Panc1 (cell line): ENCODE results near the gene JPH2. TPM values are rescaled to one million over a fixed set of nuclear protein-coding genes. Genes with fewer than 3 reads are reported as not detected.
A peak's percentile ranks its signal among the peaks of the same experiment; 100 is the strongest.

Experiments
- ATAC-seq: fragments of 200-7000 bp; cut with Tn5 transposase; 2 replicates; pipeline ENCODE4 v1.9.1; 2020; ENCODE audit warnings: mild to moderate bottlenecking, moderate library complexity
- BruUV-seq: library from RNA; stranded (reverse); fragments of 400-500 nt; replicated peaks from 2 replicates; lab custom pipeline; 2021; lab: Mats Ljungman, UMichigan
- CTCF ChIA-PET: fragments of 300-600 bp; sonication (Branson Sonifier 250); formaldehyde crosslinking; loops from one replicate; lab custom pipeline; 2022; ENCODE audit warnings: antibody characterized with exemption; lab: Charles Lee
- POLR2A ChIA-PET: fragments of 300-600 bp; sonication (Branson Sonifier 250); formaldehyde crosslinking; loops from one replicate; lab custom pipeline; 2022; ENCODE audit warnings: antibody characterized with exemption; lab: Charles Lee
- DNase-seq: peaks from one replicate; pipeline ENCODE4 v3.0.0-alpha.2; 2010; ENCODE audit warnings: low read depth, low spot score
- H3K27ac ChIP-seq: 2 replicates; pipeline ENCODE4 v1.5.1; 2011; ENCODE audit warnings: mild to moderate bottlenecking, low read length, inconsistent platforms
- H3K27me3 ChIP-seq: fragments of 200-500 bp; sonication (Bioruptor generic); 2 replicates; pipeline ENCODE4 v1.6.0; 2014; ENCODE audit warnings: low read length, inconsistent platforms; ENCODE audit not compliant: control insufficient read depth, insufficient read depth
- H3K36me3 ChIP-seq: fragments of 200-500 bp; sonication (Bioruptor generic); 2 replicates; pipeline ENCODE4 v1.5.1; 2014; ENCODE audit warnings: inconsistent platforms, mild to moderate bottlenecking, low read length, moderate library complexity; ENCODE audit not compliant: control insufficient read depth, insufficient read depth
- H3K4me1 ChIP-seq: 2 replicates; pipeline ENCODE4 v1.5.1; 2011; ENCODE audit warnings: inconsistent platforms, mild to moderate bottlenecking, low read length, moderate library complexity; ENCODE audit not compliant: control insufficient read depth, insufficient read depth
- H3K4me3 ChIP-seq, 2 experiments: 2 replicates each; pipeline ENCODE4 v1.5.1; 2011 to 2012; ENCODE audit warnings: low read depth in 2 of 2, low read length in 2 of 2, mild to moderate bottlenecking in 2 of 2, inconsistent platforms in 1 of 2, moderate library complexity in 1 of 2
- H3K9me3 ChIP-seq: fragments of 200-500 bp; sonication (Bioruptor generic); 2 replicates; pipeline ENCODE4 v1.5.1; 2014; ENCODE audit warnings: low read depth, mild to moderate bottlenecking, inconsistent platforms, low read length, moderate library complexity; ENCODE audit not compliant: control insufficient read depth, insufficient read depth
- POLR2AphosphoS5 ChIP-seq: IDR thresholded peaks from 2 replicates; pipeline ENCODE4 v1.6.1; 2012; ENCODE audit warnings: mild to moderate bottlenecking, low read depth, low read length, moderate library complexity
- SIN3A ChIP-seq: IDR thresholded peaks from 2 replicates; pipeline ENCODE4 v1.6.1; 2012; ENCODE audit warnings: low read depth, mild to moderate bottlenecking, low read length, moderate library complexity, borderline replicate concordance; ENCODE audit not compliant: insufficient read depth
- TCF7L2 ChIP-seq: IDR thresholded peaks from 2 replicates; pipeline ENCODE4 v1.6.1; 2011; ENCODE audit warnings: mild to moderate bottlenecking, low read depth, low read length, inconsistent platforms
- in situ Hi-C: cut with HindIII; loops from 2 replicates; pipeline ENCODE4 v1.10.0; 2016; ENCODE audit warnings: low sequenced_read_pairs, low pct_unique_long_range_greater_than_20kb
- intact Hi-C: fragments of 100-400 bp; cut with micrococcal nuclease; formaldehyde crosslinking; loops from one replicate; pipeline ENCODE4 v1.10.0; 2022; ENCODE audit not compliant: unreplicated experiment
- total RNA-seq: library from RNA; stranded (reverse); gene quantifications from one replicate; pipeline ENCODE4 v1.2.1, GENCODE V29; 2021; ENCODE audit not compliant: unreplicated experiment
- TF ChIP-seq, protein P1 (sequence below), 2 experiments: IDR thresholded peaks; 2 replicates each; pipeline ENCODE4 v1.6.1; 2011 to 2012; ENCODE audit warnings: low read depth in 2 of 2, control low read depth in 1 of 2, low read length in 1 of 2, mild to moderate bottlenecking in 1 of 2, moderate library complexity in 1 of 2; ENCODE audit not compliant: insufficient read depth in 1 of 2
- TF ChIP-seq, protein P2 (sequence below): fragments of 450-650 bp; IDR thresholded peaks from 2 replicates; pipeline ENCODE4 v1.5.1; 2017; ENCODE audit warnings: mild to moderate bottlenecking

JPH2 gene
- total RNA-seq, 1 experiment from 2014 or later, result 0.49 TPM

DNA sequence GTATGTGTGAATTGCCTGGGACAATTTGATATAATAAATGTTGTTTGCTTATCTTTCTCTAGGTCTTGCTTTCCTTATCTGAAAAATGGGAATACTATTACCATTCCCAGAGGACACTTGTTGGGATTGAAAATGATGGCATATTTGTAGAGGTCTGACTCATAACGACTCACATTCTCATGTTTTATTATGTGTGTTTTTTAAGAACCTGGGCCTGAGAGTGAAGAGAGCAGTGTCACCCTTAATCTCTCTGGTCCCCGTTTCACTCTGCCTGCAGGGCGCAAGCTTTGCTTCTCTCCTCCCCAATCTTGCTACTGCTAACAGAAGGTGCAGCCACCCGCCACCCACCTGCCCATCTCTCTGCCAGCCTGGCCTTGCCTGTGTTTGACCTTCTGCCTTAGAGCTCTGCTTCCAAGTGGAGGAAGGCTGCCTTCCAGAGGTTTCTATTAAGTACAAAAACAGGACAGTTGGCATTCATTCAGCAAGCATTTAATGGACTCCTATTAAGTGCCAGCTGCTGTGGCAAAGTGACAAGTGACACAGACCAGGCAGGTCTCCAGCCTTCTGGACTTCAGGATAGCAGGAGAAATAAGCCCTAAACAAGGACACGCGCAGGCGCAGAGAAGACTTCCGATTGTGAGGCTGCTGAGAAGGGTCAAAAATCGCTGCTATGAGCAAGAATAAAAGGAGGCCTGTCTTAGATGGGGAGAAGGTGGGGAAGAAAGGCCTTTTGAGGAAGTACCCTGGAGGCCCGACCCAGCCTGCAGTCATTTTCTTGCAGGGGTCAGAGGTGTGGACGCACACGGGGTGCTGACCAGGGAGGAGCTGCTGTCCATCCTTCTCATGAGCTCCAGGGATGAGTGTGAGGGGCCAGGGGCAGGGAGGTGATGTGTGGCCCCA, 112.5 kb downstream of the JPH2 start:
- in situ Hi-C loops, result no loop called here

DNA sequence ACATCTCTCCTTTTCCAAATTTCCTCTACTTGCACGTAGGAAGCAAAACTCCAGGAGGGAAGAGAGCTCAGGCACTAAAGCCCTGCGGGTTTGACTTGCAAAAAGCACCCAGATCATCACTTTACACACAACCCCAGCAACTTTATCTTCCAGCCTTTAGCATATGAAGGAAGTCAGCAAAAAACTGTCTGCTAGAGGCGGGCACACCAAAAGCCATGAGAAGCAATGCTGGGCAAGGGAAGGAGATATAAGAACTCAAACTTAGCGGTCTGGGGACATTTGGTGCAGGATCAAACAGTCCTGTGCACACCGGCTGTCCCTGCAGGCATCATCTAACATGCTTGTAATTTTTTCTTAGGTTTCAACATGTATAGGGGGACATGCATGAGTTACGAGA, 113.3 kb downstream of the JPH2 start:
- Histone ChIP-seq H3K36me3 (no peaks in the 10 kb centered on the region), H3K27ac (no peak overlapping the region), H3K9me3 (no peaks in the 10 kb centered on the region), H3K4me3 (no peak overlapping the region), H3K27me3 (no peaks in the 10 kb centered on the region), H3K4me1 (peaks cover 13% of the 10 kb centered on the region)
- POLR2A ChIA-PET, result no interaction called here
- intact Hi-C loops (no loop called here), in situ Hi-C loops (no loop called here)
- ATAC-seq (no peak), DNase-seq (no peak)
- TF ChIP-seq POLR2AphosphoS5 (no peak), TCF7L2 (no peak), SIN3A (no peak)
- TF ChIP-seq, protein P1, sequence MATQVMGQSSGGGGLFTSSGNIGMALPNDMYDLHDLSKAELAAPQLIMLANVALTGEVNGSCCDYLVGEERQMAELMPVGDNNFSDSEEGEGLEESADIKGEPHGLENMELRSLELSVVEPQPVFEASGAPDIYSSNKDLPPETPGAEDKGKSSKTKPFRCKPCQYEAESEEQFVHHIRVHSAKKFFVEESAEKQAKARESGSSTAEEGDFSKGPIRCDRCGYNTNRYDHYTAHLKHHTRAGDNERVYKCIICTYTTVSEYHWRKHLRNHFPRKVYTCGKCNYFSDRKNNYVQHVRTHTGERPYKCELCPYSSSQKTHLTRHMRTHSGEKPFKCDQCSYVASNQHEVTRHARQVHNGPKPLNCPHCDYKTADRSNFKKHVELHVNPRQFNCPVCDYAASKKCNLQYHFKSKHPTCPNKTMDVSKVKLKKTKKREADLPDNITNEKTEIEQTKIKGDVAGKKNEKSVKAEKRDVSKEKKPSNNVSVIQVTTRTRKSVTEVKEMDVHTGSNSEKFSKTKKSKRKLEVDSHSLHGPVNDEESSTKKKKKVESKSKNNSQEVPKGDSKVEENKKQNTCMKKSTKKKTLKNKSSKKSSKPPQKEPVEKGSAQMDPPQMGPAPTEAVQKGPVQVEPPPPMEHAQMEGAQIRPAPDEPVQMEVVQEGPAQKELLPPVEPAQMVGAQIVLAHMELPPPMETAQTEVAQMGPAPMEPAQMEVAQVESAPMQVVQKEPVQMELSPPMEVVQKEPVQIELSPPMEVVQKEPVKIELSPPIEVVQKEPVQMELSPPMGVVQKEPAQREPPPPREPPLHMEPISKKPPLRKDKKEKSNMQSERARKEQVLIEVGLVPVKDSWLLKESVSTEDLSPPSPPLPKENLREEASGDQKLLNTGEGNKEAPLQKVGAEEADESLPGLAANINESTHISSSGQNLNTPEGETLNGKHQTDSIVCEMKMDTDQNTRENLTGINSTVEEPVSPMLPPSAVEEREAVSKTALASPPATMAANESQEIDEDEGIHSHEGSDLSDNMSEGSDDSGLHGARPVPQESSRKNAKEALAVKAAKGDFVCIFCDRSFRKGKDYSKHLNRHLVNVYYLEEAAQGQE (IDR thresholded peaks at IDR 0.05; ENCODE audit: insufficient read depth in 1 of 2, low read depth in 2 of 2, low read length in 1 of 2), result no peak
- TF ChIP-seq, protein P2, sequence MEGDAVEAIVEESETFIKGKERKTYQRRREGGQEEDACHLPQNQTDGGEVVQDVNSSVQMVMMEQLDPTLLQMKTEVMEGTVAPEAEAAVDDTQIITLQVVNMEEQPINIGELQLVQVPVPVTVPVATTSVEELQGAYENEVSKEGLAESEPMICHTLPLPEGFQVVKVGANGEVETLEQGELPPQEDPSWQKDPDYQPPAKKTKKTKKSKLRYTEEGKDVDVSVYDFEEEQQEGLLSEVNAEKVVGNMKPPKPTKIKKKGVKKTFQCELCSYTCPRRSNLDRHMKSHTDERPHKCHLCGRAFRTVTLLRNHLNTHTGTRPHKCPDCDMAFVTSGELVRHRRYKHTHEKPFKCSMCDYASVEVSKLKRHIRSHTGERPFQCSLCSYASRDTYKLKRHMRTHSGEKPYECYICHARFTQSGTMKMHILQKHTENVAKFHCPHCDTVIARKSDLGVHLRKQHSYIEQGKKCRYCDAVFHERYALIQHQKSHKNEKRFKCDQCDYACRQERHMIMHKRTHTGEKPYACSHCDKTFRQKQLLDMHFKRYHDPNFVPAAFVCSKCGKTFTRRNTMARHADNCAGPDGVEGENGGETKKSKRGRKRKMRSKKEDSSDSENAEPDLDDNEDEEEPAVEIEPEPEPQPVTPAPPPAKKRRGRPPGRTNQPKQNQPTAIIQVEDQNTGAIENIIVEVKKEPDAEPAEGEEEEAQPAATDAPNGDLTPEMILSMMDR, result no peak
- no TSS peak for BruUV-seq
- CTCF ChIA-PET, result no interaction called here

More for the DNA sequence above, 112.5 kb downstream of the JPH2 start:
- POLR2A ChIA-PET, result interaction anchor here (0.5 kb wide), 1 partner anchor 550 kb away, joined by 3 read pairs; no protein-coding TSS in a partner anchor
- no peak overlapping the region for H3K4me3 ChIP-seq
- H3K36me3 ChIP-seq, result no peaks in the 10 kb centered on the region
- BruUV-seq, result no TSS peak
- intact Hi-C loops, result no loop called here
- ATAC-seq (peak; percentile 50), DNase-seq (no peak)
- CTCF ChIA-PET, result no interaction called here
- TF ChIP-seq POLR2AphosphoS5 (no peak), SIN3A (no peak), TCF7L2 (no peak)
- TF ChIP-seq, protein P2, result no peak
- TF ChIP-seq, protein P1 (IDR thresholded peaks at IDR 0.05; ENCODE audit: insufficient read depth in 1 of 2, low read depth in 2 of 2, low read length in 1 of 2), result no peak
- 0 out of 2 replicates have a peak overlapping the region, but pooled peaks have one; percentile 14 for H3K27ac ChIP-seq
- no peaks in the 10 kb centered on the region for H3K27me3 ChIP-seq
- H3K9me3 ChIP-seq, result no peaks in the 10 kb centered on the region
- peaks cover 13% of the 10 kb centered on the region for H3K4me1 ChIP-seq
